Kidney epithelial cell (primary cell): Measurements from ENCODE around the gene PPFIBP1. TPM values are rescaled to one million over a fixed set of nuclear protein-coding genes. Genes with fewer than 3 reads are reported as not detected.

Source experiments
- DNase-seq: peaks from one replicate; pipeline ENCODE4 v3.0.0-alpha.2; 2010; ENCODE audit warnings: low read depth
- H3K27me3 ChIP-seq: 2 replicates; pipeline ENCODE4 v1.6.0; 2011; ENCODE audit warnings: low read length; ENCODE audit not compliant: control insufficient read depth, insufficient read depth
- H3K36me3 ChIP-seq: 2 replicates; pipeline ENCODE4 v1.5.1; 2011; ENCODE audit warnings: low read length; ENCODE audit not compliant: control insufficient read depth, insufficient read depth
- H3K4me3 ChIP-seq: 2 replicates; pipeline ENCODE4 v1.5.1; 2011; ENCODE audit warnings: low read depth, mild to moderate bottlenecking, control low read depth, low read length
- CTCF ChIP-seq: IDR thresholded peaks from 2 replicates; pipeline ENCODE4 v1.5.1; 2011; ENCODE audit warnings: mild to moderate bottlenecking, moderate library complexity, low read length, control low read depth, inconsistent platforms; ENCODE audit not compliant: insufficient read depth, poor library complexity, severe bottlenecking
- total RNA-seq: library from RNA; depleted of rRNA; stranded (reverse); fragments of >200 nt; gene quantifications from 2 replicates; pipeline ENCODE4 v1.2.3, GENCODE V29; 2015

Gene PPFIBP1
- total RNA-seq, 1 donor from 2014 or later = 119 TPM

DNA sequence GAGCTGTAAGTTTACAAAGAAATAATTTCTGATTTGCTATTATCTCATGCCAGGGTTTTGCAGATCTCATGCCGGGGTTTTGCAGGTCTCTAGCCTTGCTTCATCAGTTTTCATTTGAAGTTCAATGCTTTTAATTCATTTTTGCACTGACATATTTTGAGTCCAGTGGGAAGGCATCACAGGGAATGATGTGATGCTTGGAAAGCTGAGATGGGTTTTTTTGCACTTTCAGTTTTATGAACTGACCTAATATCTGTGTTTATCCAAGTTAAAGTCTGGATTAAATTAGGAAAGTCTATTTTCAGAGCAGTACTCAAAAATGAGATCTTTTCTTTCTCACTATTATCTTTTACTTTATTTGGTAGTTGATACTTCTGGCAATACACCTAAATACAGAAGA lies 148.6 kb downstream of the PPFIBP1 start:
- H3K27me3 ChIP-seq = no peaks in the 10 kb centered on the region
- no peak overlapping the region for H3K4me3 ChIP-seq
- no peak for TF ChIP-seq CTCF
- DNase-seq = no peak
- peaks cover 4% of the 10 kb centered on the region for H3K36me3 ChIP-seq

GRCh38 chr12:27673101-27673718 lies 149.2 kb downstream of the PPFIBP1 start:
- TF ChIP-seq CTCF = no peak

DNA sequence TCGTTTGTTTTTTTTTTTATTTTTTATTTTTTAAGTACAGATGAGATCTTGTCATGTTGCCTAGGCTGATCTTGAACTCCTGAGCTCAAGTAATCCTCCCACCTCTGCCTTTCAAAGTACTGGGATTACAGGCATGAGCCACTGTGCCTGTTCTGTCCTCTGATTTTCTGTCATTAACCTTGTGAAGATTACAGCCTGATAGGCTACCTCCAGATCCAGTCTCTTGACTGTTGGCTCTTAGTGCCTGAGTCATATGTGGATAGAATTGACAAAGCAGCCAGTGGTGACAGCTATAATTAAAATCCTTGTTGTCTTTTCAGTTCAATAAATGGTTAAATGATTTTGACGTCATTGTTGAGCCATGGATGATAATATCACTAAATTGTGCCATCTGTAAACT lies 151.0 kb downstream of the PPFIBP1 start:
- TF ChIP-seq CTCF = no peak
- DNase-seq = no peak
- no peak overlapping the region for H3K4me3 ChIP-seq
- H3K27me3 ChIP-seq = no peaks in the 10 kb centered on the region
- H3K36me3 ChIP-seq = peaks cover 4% of the 10 kb centered on the region

More at GRCh38 chr12:27673101-27673718, 149.2 kb downstream of the PPFIBP1 start:
- peaks cover 2% of the 10 kb centered on the region for H3K36me3 ChIP-seq
- DNase-seq = no peak
- H3K4me3 ChIP-seq = no peak overlapping the region
- H3K27me3 ChIP-seq = no peaks in the 10 kb centered on the region

- TF ChIP-seq CTCF = no peak
- H3K36me3 ChIP-seq = peaks cover 4% of the 10 kb centered on the region
- H3K4me3 ChIP-seq = no peak overlapping the region
- no peak for DNase-seq
- H3K27me3 ChIP-seq = no peaks in the 10 kb centered on the region
Observed at GRCh38 chr12:27680619-27681018, 156.6 kb downstream of the PPFIBP1 start.

GRCh38 chr12:27682534-27682933 lies 158.5 kb downstream of the PPFIBP1 start:
- H3K4me3 ChIP-seq = no peak overlapping the region
- no peak for TF ChIP-seq CTCF
- no peak for DNase-seq
- peaks cover 2% of the 10 kb centered on the region for H3K36me3 ChIP-seq
- no peaks in the 10 kb centered on the region for H3K27me3 ChIP-seq

GRCh38 chr12:27685274-27685673 lies 161.3 kb downstream of the PPFIBP1 start:
- Histone ChIP-seq H3K27me3 (no peaks in the 10 kb centered on the region), H3K4me3 (no peak overlapping the region), H3K36me3 (peaks cover 2% of the 10 kb centered on the region)
- no peak for TF ChIP-seq CTCF
- no peak for DNase-seq
